ENCODE results near the gene RS1. TPM values are rescaled to one million over a fixed set of nuclear protein-coding genes. Genes with fewer than 3 reads are reported as not detected.

The RS1 gene
- total RNA-seq, 1 donor from 2014 or later: not detected

DNA sequence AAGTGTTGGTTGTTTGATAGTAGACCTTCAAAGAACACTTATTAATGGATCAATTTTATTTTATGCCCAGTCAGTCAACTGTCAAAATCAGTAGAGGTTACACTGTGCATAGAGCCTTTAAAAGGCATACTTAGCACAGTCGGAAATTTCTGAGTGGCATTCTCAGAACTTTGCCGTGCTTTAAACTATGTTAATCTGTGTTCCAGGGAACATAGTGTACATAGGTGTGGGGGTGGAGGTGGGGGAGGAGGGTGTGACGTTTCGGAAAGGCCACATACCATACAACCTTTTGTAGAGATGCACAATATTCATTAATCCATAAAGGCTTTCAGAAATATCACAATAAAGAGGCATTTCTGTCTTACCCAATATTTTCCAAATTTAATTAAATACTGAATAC is 75.8 kb downstream of the RS1 start:
- DNase-seq: no peak

DNA sequence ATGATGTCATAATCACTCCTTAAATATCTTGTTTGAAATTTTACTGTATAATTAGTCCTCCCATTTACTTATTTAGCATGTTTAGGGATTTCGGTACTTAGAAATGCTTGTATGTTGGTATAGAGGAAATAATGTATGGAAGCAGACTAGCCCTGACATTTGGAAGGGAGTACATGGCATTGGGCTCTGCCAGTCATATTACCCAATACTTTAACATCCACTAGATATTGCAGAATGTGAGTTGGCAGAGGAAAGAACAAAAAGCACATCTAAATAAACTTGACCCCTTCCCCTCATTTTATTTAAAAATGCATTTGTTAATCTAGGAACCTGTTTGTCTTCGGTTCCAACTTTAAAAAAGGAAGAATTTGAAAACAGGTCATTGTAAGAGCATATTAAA is 77.8 kb downstream of the RS1 start:
- DNase-seq: no peak

DNA sequence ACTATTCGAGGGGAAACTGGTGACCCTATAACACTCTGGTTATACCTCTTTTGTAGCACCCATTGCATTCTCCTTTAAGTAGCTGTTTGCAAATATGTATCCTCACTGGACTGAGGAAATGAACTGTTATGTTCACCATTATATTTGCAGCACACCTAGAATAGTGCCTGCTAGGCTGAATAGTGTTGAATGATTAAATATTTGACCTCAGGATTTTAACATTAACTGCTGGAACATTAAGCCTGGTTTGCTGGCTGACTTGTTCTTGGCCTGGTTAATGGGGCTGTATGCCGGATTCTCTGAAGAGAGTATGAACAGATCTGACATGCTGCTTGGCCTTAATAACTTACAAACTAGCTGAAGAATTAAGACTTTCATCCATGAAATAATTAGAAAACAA is 80.1 kb downstream of the RS1 start:
- DNase-seq: no peak

Other genes starting within 250 kb of the RS1 start
- 6.0 and 6.2 TPM in 2 replicates for gene CDKL5, start 246.5 kb downstream of the RS1 start, total RNA-seq
- gene PPEF1, start 35.5 kb upstream of the RS1 start, total RNA-seq: not detected in 2 replicates